SK-N-MC (cell line): ENCODE measurements around the gene PRKAR2A.
"Not testable (repeated sequence)": the region's sequence is repeated elsewhere in the genome, so short reads cannot be mapped to it uniquely, and the experiment has no call there.

Source experiments
- DNase-seq: peaks from one replicate; pipeline ENCODE4 v3.0.0-alpha.2; 2011; ENCODE audit warnings: low read depth, low spot score
- H3K27ac ChIP-seq: fragments of 200-600 bp; sonication (generic); 2 replicates; pipeline ENCODE4 v1.5.1; 2016; ENCODE audit warnings: mixed run types
- H3K36me3 ChIP-seq: fragments of 200-600 bp; sonication (generic); 2 replicates; pipeline ENCODE4 v1.6.1; 2017; ENCODE audit warnings: antibody characterized with exemption, low read length, mixed read lengths; ENCODE audit not compliant: insufficient read depth
- H3K4me3 ChIP-seq: fragments of 200-600 bp; sonication (generic); 2 replicates; pipeline ENCODE4 v1.5.1; 2016
- H3K9ac ChIP-seq: fragments of 200-600 bp; sonication (generic); 2 replicates; pipeline ENCODE4 v1.8.0; 2017; ENCODE audit warnings: mixed run types, mixed read lengths; ENCODE audit not compliant: insufficient read length
- H3K9me3 ChIP-seq: fragments of 200-600 bp; sonication (generic); 2 replicates; pipeline ENCODE4 v1.6.1; 2017; ENCODE audit warnings: low read depth, mild to moderate bottlenecking, antibody characterized with exemption, low read length, moderate library complexity, mixed read lengths
- EZH2 ChIP-seq: fragments of 200-600 bp; sonication (generic); IDR thresholded peaks from one replicate; pipeline ENCODE4 v1.6.1; 2017; ENCODE audit warnings: antibody characterized with exemption
- FOXP2 ChIP-seq: optimal IDR thresholded peaks from 2 replicates; pipeline ENCODE3; 2011; ENCODE audit warnings: mild to moderate bottlenecking, moderate library complexity; ENCODE audit not compliant: insufficient read depth; ENCODE audit errors: extremely low read length, control extremely low read depth
- POLR2AphosphoS5 ChIP-seq: IDR thresholded peaks from 2 replicates; pipeline ENCODE4 v1.6.1; 2012; ENCODE audit warnings: mild to moderate bottlenecking, low read depth, low read length, borderline replicate concordance

The PRKAR2A gene

DNA sequence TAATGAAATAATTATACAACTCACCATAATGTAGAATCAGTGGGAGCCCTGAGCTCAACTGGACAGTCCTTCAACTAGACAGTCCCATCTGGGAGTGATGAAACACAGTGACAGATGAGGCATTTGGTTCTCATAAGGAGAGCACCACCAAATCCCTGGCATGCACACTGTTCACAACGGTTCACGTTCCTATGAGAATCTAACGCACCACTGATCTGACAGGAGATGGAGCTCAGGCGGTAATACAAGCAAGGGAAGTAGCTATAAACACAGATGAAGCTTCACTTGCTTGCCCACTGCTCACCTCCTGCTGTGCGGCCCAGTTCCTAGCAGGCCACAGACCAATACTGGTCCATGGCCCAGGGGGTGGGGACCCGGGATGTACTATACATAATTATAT lies 17.0 kb downstream of the PRKAR2A start:
- no peak for DNase-seq
- Histone ChIP-seq H3K9me3 (no peaks in the 10 kb centered on the region), H3K36me3 (no peaks in the 10 kb centered on the region)

DNA sequence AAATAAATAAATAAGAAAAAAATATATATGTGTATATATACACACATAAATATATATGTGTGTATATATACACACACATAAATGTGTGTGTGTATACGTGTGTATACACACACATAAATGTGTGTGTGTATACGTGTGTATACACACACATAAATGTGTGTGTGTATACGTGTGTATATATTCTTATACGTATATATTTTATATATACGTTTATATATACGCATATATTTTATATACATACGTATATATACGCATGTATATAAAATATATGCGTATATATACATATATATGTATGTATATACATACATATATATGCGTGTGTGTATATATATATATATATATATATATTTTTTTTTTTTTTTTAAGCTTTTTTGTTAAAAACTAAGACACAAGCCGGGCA lies 18.1 kb downstream of the PRKAR2A start:
- not testable (repeated sequence) for H3K27ac ChIP-seq, H3K4me3 ChIP-seq, H3K9me3 ChIP-seq, H3K36me3 ChIP-seq, DNase-seq, H3K9ac ChIP-seq

More for the DNA sequence above, 17.0 kb downstream of the PRKAR2A start:
- no peak overlapping the region for H3K4me3 ChIP-seq
- H3K27ac ChIP-seq: no peak overlapping the region
- H3K9ac ChIP-seq: no peak overlapping the region
- TF ChIP-seq FOXP2 (no peak), EZH2 (no peak), POLR2AphosphoS5 (no peak)

DNA sequence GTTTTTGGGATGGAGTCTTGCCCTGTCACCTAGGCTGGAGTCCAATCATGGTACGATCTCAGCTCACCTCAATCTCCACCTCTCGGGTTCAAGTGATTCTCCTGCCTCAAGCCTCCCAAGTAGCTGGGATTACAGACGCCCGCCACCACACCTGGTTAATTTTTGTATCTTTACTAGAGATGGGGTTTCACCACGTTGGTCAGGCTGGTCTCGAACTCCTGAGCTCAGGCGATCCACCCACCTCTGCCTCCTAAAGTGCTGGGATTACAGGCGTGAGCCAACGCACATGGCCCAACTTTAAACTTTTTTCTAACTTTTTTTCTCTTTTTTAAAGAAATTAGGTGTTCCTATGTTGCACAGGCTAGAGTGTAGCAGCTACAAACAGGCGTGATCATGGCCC lies 19.8 kb downstream of the PRKAR2A start:
- not testable (repeated sequence) for DNase-seq, H3K4me3 ChIP-seq, H3K36me3 ChIP-seq, H3K9me3 ChIP-seq, H3K27ac ChIP-seq, H3K9ac ChIP-seq

DNA sequence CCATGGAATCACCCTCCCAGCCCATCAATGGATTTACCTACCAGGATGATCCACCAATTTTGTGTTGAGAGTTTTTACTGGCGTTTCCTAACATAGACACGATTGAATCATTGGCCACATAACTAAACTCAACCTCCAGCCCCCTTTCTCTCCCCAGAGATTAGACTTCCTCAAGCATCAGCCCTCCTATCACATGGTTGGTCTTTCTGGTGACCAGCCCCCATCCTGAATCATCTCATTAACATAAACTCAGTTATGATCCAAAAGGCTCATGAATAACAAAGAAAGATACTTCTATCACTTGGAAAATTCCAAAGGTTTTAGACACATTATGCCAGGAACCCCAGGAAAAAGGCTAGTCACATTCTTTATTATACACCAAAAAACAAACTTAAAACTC lies 21.2 kb downstream of the PRKAR2A start:
- H3K9ac ChIP-seq: no peak overlapping the region
- H3K36me3 ChIP-seq: no peaks in the 10 kb centered on the region
- TF ChIP-seq EZH2 (no peak), POLR2AphosphoS5 (no peak), FOXP2 (no peak)
- no peak overlapping the region for H3K4me3 ChIP-seq
- DNase-seq: no peak
- H3K9me3 ChIP-seq: no peaks in the 10 kb centered on the region
- no peak overlapping the region for H3K27ac ChIP-seq

DNA sequence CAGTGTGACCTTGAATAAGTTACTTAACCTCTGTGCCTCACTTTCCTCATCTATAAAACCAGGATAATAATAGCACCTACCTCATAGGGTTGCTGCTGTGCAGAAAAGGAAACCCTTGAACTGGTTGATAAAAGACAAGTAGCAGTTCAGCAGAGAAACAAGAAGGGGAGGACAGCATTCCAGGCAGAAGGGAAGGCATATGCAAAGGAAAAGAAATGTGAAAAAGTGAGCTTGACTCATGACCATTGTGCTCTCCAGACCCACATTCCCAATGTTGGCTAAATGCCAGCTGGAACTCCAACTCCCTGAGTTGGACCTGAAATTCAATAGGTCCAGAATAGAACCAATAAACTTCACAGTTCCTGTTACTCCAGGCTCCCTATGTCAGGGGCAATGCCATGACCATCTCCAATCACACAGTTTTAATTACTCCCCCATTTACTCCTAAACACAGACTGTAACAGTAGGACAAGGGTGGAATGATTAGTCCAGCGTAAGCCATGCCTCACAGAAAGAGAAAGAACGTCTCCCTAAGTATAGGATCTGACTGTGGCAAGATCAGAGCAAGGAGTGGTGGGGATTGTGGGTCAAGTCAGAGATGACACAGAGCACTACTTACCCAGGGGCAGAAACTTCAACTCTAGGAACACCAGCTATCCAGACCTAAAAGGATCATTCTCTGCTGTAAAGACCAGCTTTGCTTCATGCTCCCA lies 26.9 kb downstream of the PRKAR2A start:
- Histone ChIP-seq H3K27ac (no peak overlapping the region), H3K4me3 (no peak overlapping the region), H3K9me3 (no peaks in the 10 kb centered on the region), H3K36me3 (no peaks in the 10 kb centered on the region), H3K9ac (no peak overlapping the region)
- DNase-seq: no peak
- TF ChIP-seq FOXP2: no peak
- TF ChIP-seq POLR2AphosphoS5: no peak

DNA sequence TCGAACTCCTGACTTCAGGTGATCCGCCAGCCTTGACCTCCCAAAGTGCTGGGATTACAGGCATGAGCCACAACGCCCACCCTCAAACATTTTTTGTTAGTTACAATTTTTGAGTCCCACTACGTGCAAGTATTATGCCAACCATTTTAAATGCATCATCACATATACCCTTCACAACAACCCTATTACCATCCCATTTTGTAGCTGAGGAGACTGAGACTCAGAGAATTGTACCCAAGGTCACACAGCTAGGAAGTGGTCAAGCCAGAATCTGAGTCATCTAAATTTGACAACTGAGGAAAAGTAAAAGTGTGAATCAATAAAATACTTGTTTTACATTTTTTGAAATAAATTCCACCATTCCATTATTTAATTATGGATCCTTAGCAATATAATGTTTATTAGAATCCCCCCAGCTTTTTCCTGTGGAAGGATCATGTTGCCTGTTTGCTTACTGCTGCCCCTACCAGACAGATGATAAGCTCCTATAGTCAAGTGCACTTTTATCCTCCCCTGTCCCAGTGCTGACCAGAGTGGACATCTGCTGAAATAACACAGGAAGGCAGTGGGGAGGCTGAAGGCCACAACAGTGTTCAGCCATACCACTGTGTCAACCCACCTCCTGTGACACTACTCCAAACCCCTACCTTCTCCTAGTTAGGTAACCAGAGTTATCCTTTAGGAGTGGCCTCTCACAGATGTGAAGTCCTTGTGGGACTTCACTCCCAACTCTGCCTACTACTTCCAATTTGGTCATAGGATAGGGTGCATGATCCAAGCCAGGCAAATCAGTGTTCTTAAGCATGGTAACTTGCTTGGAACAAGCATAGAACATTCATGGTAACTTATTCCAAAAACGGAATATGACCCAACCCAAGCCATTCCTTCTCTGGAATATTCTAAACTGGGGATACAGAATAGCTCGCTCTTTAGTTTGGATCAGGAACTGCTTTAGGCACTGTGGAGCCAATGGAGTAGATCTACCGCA lies 28.1 kb downstream of the PRKAR2A start:
- no peak for DNase-seq
- no peaks in the 10 kb centered on the region for H3K36me3 ChIP-seq
- TF ChIP-seq POLR2AphosphoS5 (no peak), FOXP2 (no peak), EZH2 (no peak)
- H3K9me3 ChIP-seq: no peaks in the 10 kb centered on the region
- no peak overlapping the region for H3K9ac ChIP-seq
- H3K4me3 ChIP-seq: no peak overlapping the region
- H3K27ac ChIP-seq: no peak overlapping the region

DNA sequence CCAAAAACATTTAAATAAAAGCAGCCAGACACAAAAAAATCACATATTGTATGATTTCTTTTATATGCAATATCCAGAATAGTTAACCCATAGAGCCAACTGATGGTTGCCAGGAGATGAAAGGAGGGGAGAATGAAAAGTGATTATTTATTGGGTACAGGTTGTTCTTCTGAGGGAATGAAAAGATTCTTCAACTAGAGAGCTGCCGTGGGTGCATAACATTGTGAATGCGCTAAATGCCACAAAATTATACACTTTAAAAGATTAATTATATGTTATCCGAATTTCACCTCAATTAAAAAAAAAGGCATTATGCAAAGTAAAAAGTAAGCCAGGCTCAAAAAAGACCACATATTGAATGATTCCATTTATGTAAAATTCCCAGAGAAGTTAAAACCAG lies 36.1 kb downstream of the PRKAR2A start:
- H3K9me3 ChIP-seq: no peaks in the 10 kb centered on the region
- DNase-seq: no peak
- H3K4me3 ChIP-seq: no peak overlapping the region
- H3K36me3 ChIP-seq: no peaks in the 10 kb centered on the region
- H3K9ac ChIP-seq: no peak overlapping the region
- TF ChIP-seq EZH2 (no peak), POLR2AphosphoS5 (no peak)
- no peak overlapping the region for H3K27ac ChIP-seq

DNA sequence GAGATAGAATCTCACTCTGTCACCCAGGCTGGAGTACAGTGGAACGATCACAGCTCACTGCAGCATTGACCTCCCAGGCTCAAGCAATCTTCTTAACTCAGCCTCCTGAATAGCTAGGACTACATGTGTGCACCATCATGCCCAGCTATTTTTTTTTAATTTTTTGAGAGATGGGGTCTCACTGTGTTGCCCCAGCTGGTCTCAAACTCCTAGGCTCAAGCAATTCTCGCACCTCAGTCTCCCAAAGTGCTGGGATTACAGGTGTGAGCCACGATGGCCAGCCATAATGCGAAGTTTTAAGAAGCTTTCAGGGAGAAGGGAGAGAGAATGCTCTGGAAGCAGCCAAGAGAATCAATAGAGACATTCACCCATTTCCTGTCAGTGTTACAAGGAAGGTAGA lies 42.7 kb downstream of the PRKAR2A start:
- Histone ChIP-seq H3K36me3 (no peaks in the 10 kb centered on the region), H3K27ac (no peak overlapping the region), H3K4me3 (no peak overlapping the region), H3K9me3 (no peaks in the 10 kb centered on the region), H3K9ac (no peak overlapping the region)
- TF ChIP-seq FOXP2 (no peak), EZH2 (no peak), POLR2AphosphoS5 (no peak)
- no peak for DNase-seq

DNA sequence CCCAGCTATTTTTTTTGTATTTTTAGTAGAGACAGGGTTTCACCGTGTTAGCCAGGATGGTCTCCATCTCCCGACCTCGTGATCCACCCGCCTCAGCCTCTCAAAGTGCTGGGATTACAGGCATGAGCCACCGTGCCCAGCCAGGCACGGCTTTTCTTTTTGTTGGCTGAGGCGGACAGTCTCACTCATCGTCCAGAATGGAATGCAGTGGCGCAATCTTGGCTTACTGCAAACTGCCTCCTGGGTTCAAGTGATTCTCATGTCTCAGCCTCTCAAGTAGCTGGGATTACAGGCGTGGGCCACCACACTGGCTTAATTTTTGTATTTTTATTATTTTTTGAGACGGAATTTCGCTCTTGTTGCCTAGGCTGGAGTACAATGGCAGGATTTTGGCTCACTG lies 46.8 kb downstream of the PRKAR2A start:
- H3K9me3 ChIP-seq, DNase-seq, H3K27ac ChIP-seq, H3K9ac ChIP-seq, H3K36me3 ChIP-seq, H3K4me3 ChIP-seq: not testable (repeated sequence)
